GM19328 (cell line): Measurements from ENCODE around the gene TIFAB.

Experiments used
- ATAC-seq: cut with Tn5 transposase; IDR thresholded peaks from one replicate; pipeline ENCODE4 v1.9.1; 2021; ENCODE audit warnings: mild to moderate bottlenecking, moderate library complexity; ENCODE audit not compliant: unreplicated experiment

The TIFAB gene

GRCh38 chr5:135460246-135461033, 8.3 kb upstream of the TIFAB start:
- ATAC-seq: no peak

- no peak for ATAC-seq
Measured at GRCh38 chr5:135458921-135459331, 6.8 kb upstream of the TIFAB start.

GRCh38 chr5:135458356-135458755, 6.2 kb upstream of the TIFAB start:
- ATAC-seq: no peak

- ATAC-seq: no peak
Measured at GRCh38 chr5:135457424-135458071, 5.4 kb upstream of the TIFAB start.

GRCh38 chr5:135456238-135457099, 4.3 kb upstream of the TIFAB start:
- ATAC-seq: no peak

GRCh38 chr5:135455876-135456237, 3.7 kb upstream of the TIFAB start:
- no peak for ATAC-seq

- ATAC-seq: no peak
Measured at GRCh38 chr5:135454946-135455345, 2.8 kb upstream of the TIFAB start.

- no peak for ATAC-seq
Measured at GRCh38 chr5:135453613-135454012, 1.5 kb upstream of the TIFAB start.

GRCh38 chr5:135451581-135452320, 400 bp downstream of the TIFAB start:
- no peak for ATAC-seq

GRCh38 chr5:135450952-135451351, 1.2 kb downstream of the TIFAB start:
- no peak for ATAC-seq

GRCh38 chr5:135450336-135450735, 1.8 kb downstream of the TIFAB start:
- no peak for ATAC-seq

- no peak for ATAC-seq
Measured at GRCh38 chr5:135449644-135450043, 2.5 kb downstream of the TIFAB start.

GRCh38 chr5:135448791-135449507, 3.2 kb downstream of the TIFAB start:
- ATAC-seq: no peak

- no peak for ATAC-seq
Measured at GRCh38 chr5:135448071-135448739, 3.9 kb downstream of the TIFAB start.

GRCh38 chr5:135447298-135447929, 4.7 kb downstream of the TIFAB start, which contains the start of gene DCANP1:
TSS of gene DCANP1 (minus strand) at chr5:135447348. CDS start at chr5:135447108, 240 bp downstream.
- no peak for ATAC-seq

GRCh38 chr5:135446615-135447014, 5.5 kb downstream of the TIFAB start:
- no peak for ATAC-seq

- no peak for ATAC-seq
Measured at GRCh38 chr5:135446206-135446605, 5.9 kb downstream of the TIFAB start.

GRCh38 chr5:135445306-135445985, 6.7 kb downstream of the TIFAB start:
- no peak for ATAC-seq

- ATAC-seq: no peak
Measured at GRCh38 chr5:135444881-135445280, 7.3 kb downstream of the TIFAB start.
